Measurements from ENCODE around the gene FZD2.

The FZD2 gene

DNA sequence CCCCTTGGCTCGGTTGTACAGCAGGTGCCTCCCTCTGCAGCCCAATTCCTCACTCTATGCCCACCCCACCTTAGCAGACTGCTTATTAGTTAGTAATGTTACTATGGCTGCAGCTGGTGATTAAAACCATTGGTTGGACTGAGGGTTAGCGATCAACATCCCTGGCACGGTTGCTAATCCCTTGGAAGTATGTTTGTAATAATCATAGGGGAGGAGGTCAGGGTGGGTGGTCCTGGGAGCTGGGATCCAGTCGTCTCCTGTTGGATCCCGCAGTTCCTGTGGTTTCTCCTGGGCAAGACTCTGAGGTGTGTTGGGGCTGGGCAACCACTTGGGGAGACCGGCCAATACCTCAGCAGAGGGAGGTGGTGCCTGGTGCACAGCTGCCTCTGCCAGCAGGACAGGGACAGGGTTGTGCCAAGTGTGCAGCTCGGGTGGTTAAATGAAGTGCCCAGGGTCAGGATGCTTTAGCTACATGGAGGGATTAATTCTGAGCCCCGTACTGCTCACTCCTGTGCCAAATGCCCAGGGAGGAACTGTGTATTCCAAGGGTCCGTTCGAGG is 38.0 kb downstream of the FZD2 start:
- TF ChIP-seq, protein P1, sequence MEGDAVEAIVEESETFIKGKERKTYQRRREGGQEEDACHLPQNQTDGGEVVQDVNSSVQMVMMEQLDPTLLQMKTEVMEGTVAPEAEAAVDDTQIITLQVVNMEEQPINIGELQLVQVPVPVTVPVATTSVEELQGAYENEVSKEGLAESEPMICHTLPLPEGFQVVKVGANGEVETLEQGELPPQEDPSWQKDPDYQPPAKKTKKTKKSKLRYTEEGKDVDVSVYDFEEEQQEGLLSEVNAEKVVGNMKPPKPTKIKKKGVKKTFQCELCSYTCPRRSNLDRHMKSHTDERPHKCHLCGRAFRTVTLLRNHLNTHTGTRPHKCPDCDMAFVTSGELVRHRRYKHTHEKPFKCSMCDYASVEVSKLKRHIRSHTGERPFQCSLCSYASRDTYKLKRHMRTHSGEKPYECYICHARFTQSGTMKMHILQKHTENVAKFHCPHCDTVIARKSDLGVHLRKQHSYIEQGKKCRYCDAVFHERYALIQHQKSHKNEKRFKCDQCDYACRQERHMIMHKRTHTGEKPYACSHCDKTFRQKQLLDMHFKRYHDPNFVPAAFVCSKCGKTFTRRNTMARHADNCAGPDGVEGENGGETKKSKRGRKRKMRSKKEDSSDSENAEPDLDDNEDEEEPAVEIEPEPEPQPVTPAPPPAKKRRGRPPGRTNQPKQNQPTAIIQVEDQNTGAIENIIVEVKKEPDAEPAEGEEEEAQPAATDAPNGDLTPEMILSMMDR (conservative IDR thresholded peaks at IDR 0.05; ENCODE audit: low read depth, low read length): no peak
- DNase-seq (ENCODE audit: low read depth): no peak
- H3K4me3 ChIP-seq (ENCODE audit: low read depth, low read length): no peak overlapping the region

DNA sequence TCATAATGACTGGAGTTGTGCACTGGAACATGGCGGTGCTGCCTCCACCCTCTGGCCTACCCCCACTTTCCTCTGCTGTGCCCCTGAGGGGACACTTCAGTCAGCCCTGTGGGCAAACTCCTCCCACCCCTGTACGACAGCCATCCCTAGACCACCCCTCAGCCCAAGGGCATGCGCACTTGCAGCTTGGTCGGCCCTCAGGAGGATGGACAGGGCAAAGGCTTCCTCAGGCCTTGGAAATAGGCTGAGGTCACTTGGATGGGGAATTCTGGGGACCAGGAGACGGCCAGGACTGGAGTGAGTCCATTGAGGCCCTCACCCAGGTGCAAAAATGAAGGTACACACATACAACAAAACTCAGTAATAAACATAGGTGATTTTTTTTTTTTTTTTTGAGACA is 41.0 kb downstream of the FZD2 start:
- no peak for DNase-seq (ENCODE audit: low read depth)

DNA sequence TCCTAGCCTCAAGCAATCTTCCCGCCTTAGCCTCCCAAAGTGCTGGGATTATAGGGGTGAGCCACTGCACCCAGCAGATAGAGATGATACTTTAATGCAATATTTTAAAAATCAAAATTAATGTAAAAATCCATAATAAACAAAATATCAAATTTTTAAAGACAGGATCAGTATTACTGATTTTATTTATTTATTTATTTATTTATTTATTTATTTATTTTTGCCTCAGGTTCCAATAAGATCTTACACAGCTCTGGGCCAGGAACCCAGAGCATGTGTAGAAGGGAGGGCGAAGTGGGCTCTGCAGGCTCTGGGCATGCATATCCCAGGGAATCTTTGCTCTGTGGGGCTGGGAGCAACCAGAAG is 41.6 kb downstream of the FZD2 start:
- no peak for DNase-seq (ENCODE audit: low read depth)
- no peak overlapping the region for H3K4me3 ChIP-seq (ENCODE audit: low read depth, low read length)

More for the DNA sequence above, 41.0 kb downstream of the FZD2 start:
- TF ChIP-seq, protein P1 (conservative IDR thresholded peaks at IDR 0.05; ENCODE audit: low read depth, low read length): no peak
- no peak overlapping the region for H3K4me3 ChIP-seq (ENCODE audit: low read depth, low read length)

GRCh38 chr17:44599298-44600175 is 42.3 kb downstream of the FZD2 start:
- TF ChIP-seq, protein P1 (conservative IDR thresholded peaks at IDR 0.05; ENCODE audit: low read depth, low read length): no peak
- H3K4me3 ChIP-seq (ENCODE audit: low read depth, low read length): no peak overlapping the region
- DNase-seq (ENCODE audit: low read depth): peak; percentile 95

More for the DNA sequence above, 41.6 kb downstream of the FZD2 start:
- TF ChIP-seq, protein P1 (conservative IDR thresholded peaks at IDR 0.05; ENCODE audit: low read depth, low read length): no peak

GRCh38 chr17:44601539-44601938 is 44.3 kb downstream of the FZD2 start:
- DNase-seq (ENCODE audit: low read depth): peak; percentile 28
- no peak overlapping the region for H3K4me3 ChIP-seq (ENCODE audit: low read depth, low read length)
- TF ChIP-seq, protein P1 (conservative IDR thresholded peaks at IDR 0.05; ENCODE audit: low read depth, low read length): no peak

GRCh38 chr17:44601973-44602372 is 44.7 kb downstream of the FZD2 start:
- DNase-seq (ENCODE audit: low read depth): no peak
- no peak overlapping the region for H3K4me3 ChIP-seq (ENCODE audit: low read depth, low read length)
- TF ChIP-seq, protein P1 (conservative IDR thresholded peaks at IDR 0.05; ENCODE audit: low read depth, low read length): no peak
